HG02970 (cell line): ENCODE results near the gene TMEM170B.

Source experiments
- ATAC-seq: cut with Tn5 transposase; IDR thresholded peaks from one replicate; pipeline ENCODE4 v1.9.1; 2021; ENCODE audit warnings: mild to moderate bottlenecking, moderate library complexity, moderate number of reproducible peaks; ENCODE audit not compliant: unreplicated experiment, low FRiP score

Gene TMEM170B

DNA sequence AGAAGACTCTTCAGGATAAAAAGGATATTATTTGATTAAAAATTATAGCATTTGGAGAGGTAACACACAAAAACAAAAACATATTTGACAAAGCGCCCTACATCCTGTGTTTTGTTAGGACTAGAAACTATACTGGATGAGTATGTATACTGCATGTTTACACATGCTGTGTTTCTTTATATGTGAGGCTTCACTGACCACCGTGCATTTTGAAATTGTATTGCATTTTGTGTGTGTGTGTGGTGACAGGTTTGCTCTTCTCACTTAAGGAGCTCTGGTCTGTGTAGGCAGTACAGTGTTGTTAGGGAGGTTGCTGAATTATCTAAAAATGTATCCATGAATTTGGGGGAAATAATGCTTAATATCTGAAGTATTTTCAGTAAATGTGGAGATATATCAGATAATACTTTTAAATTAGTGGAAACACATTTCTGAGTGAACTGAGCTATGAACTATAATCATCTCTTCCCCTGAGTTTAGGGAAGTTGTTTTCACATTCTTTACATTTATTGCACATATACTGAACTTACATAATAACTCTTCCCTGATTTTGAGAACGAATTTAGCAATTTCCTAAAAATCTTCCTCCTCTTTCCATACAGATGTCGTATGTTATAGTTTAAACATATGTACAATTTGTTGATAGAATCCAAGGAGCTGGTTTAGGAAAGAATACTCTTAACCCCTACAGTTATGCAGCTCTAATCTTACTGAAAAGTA is 43.3 kb downstream of the TMEM170B start:
- no peak for ATAC-seq

DNA sequence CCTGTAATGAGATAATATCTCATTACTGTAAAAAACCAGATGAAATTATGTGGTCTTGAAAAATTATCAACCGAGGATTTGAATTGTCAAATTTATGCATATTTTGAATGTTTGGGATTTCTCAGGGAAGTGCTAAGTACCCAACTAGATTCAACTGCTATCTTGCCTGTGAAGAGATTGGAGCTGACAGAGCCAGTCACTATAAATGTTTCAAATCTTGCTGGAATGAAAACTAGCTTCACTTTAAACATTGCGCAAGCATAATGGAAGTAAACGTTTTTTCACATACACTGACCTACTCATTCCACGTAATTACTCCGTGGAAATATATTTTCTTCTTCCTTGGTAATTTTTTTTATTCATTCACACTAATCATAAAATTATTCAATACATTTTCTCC is 46.7 kb downstream of the TMEM170B start:
- ATAC-seq = no peak

DNA sequence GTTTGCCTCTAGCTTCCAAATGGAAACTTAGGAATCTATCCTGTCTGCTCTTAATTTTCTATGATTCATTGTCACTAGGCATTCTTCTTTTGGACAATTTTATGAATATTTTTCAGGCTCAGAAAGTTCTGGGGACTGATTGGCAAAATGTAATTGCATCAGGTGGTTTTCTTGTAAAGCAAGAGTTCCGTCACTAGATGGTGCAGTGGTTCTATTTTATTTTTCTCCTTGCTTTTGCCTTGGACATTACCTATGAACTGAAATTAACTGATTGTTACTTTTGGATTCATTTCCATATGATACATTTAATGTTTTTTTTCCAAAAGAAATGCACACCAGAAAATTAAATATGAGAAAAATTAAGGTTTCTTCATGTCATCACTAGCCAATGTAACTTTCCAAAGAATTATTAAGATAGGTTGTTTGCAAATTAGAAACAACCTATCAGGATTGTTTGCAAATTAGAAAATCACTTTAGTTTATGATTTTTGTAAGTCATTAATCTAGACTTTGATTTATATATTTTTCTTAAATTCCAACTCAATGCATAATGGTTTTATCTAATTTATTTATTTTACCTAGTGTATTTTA is 48.0 kb downstream of the TMEM170B start:
- ATAC-seq = no peak

DNA sequence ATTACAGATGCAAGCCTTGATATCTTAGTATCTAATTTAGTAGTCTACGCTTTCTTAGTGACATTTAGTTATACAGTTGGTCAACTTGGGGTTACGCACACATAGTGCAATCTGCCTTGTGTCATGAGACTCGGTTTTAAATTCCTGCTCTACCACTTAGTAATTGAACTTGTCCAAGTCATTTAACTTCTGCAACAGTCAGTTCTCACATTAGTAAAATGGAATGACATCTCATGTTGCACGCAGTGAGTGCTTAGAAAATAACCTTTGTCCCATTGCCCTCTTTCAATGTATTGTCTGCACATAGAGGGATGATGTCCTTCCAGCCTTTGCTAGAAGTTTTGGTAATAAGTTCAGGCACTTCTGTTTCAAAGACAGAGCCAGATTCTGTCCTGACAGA is 48.6 kb downstream of the TMEM170B start:
- ATAC-seq = no peak

GRCh38 chr6:11586536-11586935 is 49.0 kb downstream of the TMEM170B start:
- no peak for ATAC-seq

DNA sequence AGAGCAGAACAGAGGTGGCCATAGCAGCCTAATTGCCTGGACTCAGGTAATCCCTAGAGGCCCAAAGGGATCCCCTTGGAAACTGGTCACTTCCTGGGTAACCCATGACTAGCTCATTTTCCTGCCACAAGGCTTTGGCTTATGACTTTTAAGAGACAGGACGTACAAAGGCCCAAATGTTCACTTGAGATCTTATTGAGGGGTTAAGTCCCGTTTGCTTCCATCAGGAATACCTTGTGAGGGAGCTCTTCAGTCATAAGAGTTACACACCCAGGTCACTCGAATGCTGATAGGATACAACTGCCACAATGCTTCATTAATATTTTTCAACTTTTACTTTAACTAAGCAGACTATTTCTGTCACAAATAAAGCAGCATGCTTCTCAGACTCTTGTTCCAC is 51.7 kb downstream of the TMEM170B start:
- ATAC-seq = no peak

DNA sequence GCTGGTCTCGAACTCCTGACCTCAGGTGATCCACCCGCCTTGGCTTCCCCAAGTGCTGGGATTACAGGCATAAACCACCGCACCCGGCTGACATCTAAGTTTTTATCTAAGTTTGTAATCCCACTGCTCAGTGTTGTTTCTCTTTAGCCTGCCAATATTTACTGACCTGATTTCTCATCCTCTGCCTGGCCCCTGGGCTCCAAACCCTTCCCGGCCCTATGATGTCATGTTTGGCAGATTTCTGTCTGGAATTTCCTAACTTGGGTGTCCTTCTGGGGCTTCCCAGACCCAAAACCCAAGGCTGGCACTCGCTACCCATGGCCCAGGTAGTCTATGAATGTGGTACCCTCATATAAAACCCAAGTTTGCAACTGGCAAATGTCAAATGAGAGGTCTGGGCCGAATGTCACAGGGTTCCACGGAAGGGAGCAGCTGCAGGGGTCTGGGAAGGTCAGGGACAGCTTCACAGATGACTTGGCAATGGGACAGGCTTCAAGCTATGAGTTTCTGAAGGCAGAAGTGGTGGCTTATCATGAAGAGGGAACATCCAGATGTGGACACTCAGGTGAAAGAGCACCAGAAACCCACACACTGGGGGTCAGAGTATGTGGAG is 54.9 kb downstream of the TMEM170B start:
- ATAC-seq = no peak

GRCh38 chr6:11593096-11593495 is 55.5 kb downstream of the TMEM170B start:
- ATAC-seq = no peak

GRCh38 chr6:11595903-11596302 is 58.4 kb downstream of the TMEM170B start:
- no peak for ATAC-seq

- no peak for ATAC-seq
These were observed 59.2 kb downstream of the TMEM170B start for GRCh38 chr6:11596640-11597237.

DNA sequence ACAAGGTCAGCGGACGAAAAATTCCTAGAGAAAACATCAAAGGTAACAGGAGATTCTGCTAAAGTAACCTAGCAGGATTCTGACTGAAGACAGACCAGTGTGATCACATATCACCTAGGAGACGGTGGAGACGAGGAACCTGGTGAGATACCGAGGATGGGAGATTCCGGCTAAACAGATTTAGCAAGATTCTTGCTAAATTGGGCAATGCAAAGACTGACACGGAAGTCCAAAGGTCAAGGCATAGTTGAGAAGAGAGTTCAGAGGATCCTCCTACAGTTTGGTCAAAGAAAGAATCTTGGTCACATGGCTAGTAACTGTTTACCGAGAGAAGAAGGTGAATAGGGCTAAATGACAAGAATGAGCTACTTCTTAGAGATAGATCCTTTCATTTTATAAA is 61.1 kb downstream of the TMEM170B start:
- ATAC-seq = no peak

DNA sequence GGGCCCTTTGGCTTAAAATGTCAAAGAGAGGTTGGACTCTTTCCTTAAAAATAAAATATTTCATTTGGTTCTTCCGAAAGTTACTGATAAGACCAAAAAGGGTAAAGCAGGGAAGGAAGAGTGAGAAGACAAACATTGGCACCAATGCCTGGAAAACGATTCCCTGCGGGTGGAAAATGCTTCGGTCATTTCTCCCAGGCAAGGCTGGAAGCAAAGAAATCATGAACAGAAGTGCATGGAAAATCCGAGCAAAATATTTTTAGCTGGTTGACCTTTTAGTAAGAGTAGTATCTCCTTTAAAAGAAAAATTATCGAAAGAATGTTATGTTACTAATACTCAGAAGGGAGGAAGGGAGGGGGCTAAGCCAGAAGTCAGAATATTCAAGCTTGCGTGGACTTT is 62.7 kb downstream of the TMEM170B start:
- no peak for ATAC-seq

DNA sequence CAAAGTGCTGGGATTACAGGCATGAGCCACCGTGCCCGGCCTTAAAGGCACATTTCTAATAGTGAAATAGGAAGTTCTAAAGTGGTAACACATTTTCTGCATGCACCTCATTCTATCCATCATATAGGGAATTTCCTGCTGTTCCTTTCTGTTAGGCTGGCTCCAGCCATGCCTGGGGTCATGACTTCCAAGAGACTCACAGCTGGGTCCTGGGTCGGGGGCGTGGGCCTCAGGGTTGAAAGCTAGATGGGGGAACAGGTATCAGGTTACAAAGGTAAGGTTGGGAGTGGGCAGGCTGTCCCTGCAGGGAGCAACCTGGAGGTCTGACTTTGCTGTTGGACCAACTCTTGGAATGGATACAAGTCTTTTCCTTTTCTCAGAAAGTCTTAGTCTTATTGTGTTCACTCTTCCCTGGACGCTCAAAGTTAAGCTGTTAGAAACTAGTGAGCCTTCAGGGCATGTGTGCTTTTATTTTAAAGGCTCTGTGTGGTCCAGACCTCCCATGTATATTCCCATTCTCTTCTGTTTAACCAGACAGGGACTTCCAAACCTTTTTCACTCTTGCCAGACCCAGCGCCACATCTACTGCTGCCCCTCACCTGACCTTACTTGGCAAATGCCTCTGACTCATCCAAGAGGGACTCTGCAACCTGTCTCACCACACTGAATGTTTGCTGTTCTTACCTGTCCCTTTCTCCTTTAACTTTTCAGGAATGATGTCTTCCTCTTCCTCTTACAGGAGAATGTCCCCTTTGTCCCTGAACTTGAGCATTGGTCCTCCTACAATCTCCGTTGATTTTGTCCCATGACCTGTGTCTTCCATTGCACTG is 64.4 kb downstream of the TMEM170B start:
- no peak for ATAC-seq

GRCh38 chr6:11604215-11604614 is 66.7 kb downstream of the TMEM170B start:
- no peak for ATAC-seq

GRCh38 chr6:11604836-11605506 is 67.4 kb downstream of the TMEM170B start:
- no peak for ATAC-seq

GRCh38 chr6:11605507-11605905 is 68.0 kb downstream of the TMEM170B start:
- no peak for ATAC-seq

DNA sequence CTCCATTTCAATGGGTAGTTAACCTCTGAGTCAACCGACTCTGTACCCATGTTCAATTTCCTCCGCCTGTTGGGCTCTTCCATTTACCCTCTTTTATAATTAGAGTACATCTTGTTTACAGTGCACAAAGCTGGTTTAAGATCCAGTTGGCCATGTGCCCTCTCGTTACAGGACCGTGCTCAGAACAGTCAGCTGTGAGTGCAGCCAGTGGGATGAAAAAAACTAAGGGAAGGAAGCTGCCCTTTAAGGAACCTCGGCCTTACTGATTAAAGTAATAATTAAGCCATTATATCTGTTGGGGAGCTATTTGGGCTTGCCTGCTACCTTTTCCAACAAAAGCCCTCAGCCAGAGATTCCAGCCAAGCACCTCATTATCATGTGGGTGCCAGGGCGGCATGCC is 68.8 kb downstream of the TMEM170B start:
- no peak for ATAC-seq

DNA sequence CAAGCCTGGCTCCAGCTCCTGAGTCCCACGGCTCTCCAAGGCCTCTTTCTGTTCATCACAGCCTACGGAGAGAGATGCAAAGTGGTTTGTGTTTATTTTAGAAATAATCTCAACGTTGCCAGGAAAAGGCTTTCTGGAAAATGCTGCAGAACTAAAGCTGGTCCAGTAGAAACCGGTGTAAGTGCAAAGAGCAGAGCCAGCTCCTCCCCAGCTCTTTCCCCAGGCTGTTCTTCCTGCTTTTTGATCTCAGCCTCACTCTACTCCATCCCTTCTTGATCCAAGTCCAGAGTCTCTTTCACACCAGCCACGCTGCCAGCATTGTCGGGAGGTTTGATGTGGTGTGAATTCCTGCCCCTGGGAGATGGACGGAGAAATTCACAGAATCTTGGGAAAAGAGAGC is 69.8 kb downstream of the TMEM170B start:
- no peak for ATAC-seq

GRCh38 chr6:11608600-11609323 is 71.2 kb downstream of the TMEM170B start:
- ATAC-seq = no peak
